KBM-7 (cell line): ENCODE measurements around the gene MRPL54.
"Not testable (repeated sequence)": the region's sequence is repeated elsewhere in the genome, so short reads cannot be mapped to it uniquely, and the experiment has no call there.

ENCODE experiments used
- DNase-seq: peaks from one replicate; pipeline ENCODE4 v3.0.0-alpha.2; 2015
- in situ Hi-C: fragments of 300-500 bp; cut with MboI; formaldehyde crosslinking; loops from 2 replicates; pipeline ENCODE4 v1.14.3; 2020; ENCODE audit warnings: low sequenced_read_pairs, low pct_unique_long_range_greater_than_20kb, mixed read lengths

MRPL54 gene

GRCh38 chr19:3738477-3739220 is 23.8 kb upstream of the MRPL54 start:
- in situ Hi-C loops: no loop called here
- no peak for DNase-seq

- no peak for DNase-seq
Measured at GRCh38 chr19:3740431-3740830, 22.1 kb upstream of the MRPL54 start.

GRCh38 chr19:3743486-3743885 is 19.0 kb upstream of the MRPL54 start:
- in situ Hi-C loops: no loop called here
- DNase-seq: peak; percentile 47

More at GRCh38 chr19:3740431-3740830, 22.1 kb upstream of the MRPL54 start:
- in situ Hi-C loops: no loop called here

GRCh38 chr19:3745363-3746045 is 17.0 kb upstream of the MRPL54 start:
- no peak for DNase-seq
- in situ Hi-C loops: no loop called here

- DNase-seq: no peak
- in situ Hi-C loops: no loop called here
Measured at GRCh38 chr19:3746371-3747056, 16.0 kb upstream of the MRPL54 start.

GRCh38 chr19:3748965-3749364 is 13.5 kb upstream of the MRPL54 start:
- no peak for DNase-seq
- in situ Hi-C loops: no loop called here

- in situ Hi-C loops: no loop called here
- no peak for DNase-seq
Measured at GRCh38 chr19:3750211-3750610, 12.3 kb upstream of the MRPL54 start.

- in situ Hi-C loops: no loop called here
Measured at GRCh38 chr19:3751236-3751635, 11.2 kb upstream of the MRPL54 start.

GRCh38 chr19:3752492-3752891 is 10.0 kb upstream of the MRPL54 start:
- no peak for DNase-seq

More at GRCh38 chr19:3751236-3751635, 11.2 kb upstream of the MRPL54 start:
- no peak for DNase-seq

GRCh38 chr19:3753631-3754410 is 8.7 kb upstream of the MRPL54 start:
- DNase-seq: no peak
- in situ Hi-C loops: no loop called here

More at GRCh38 chr19:3752492-3752891, 10.0 kb upstream of the MRPL54 start:
- in situ Hi-C loops: no loop called here

- in situ Hi-C loops: not testable (repeated sequence)
Measured at GRCh38 chr19:3757705-3758104, 4.8 kb upstream of the MRPL54 start.

GRCh38 chr19:3758297-3758696 is 4.2 kb upstream of the MRPL54 start:
- in situ Hi-C loops, DNase-seq: not testable (repeated sequence)

More at GRCh38 chr19:3757705-3758104, 4.8 kb upstream of the MRPL54 start:
- DNase-seq: not testable (repeated sequence)

GRCh38 chr19:3759482-3760254 is 2.8 kb upstream of the MRPL54 start:
- DNase-seq: no peak
- in situ Hi-C loops: no loop called here

- in situ Hi-C loops: no loop called here
- no peak for DNase-seq
Measured at GRCh38 chr19:3760871-3761361, 1.6 kb upstream of the MRPL54 start.

- DNase-seq: peak; percentile 97
Measured at GRCh38 chr19:3761382-3762129, 926 bp upstream of the MRPL54 start, which contains the start of gene APBA3. TSS of gene APBA3 (minus strand) at chr19:3761692. CDS start at chr19:3760264, 1,428 bp downstream.

GRCh38 chr19:3762130-3762473 is 380 bp upstream of the MRPL54 start:
- in situ Hi-C loops: no loop called here
- DNase-seq: no peak

More at GRCh38 chr19:3761382-3762129, 926 bp upstream of the MRPL54 start, which contains the start of gene APBA3:
- in situ Hi-C loops: no loop called here

- in situ Hi-C loops: no loop called here
Measured at GRCh38 chr19:3765121-3765520, 2.6 kb downstream of the MRPL54 start.

GRCh38 chr19:3765757-3766156 is 3.3 kb downstream of the MRPL54 start:
- in situ Hi-C loops, DNase-seq: not testable (repeated sequence)

More at GRCh38 chr19:3765121-3765520, 2.6 kb downstream of the MRPL54 start:
- no peak for DNase-seq
